ENCODE data around the gene RPS6KA5. TPM values are rescaled to one million over a fixed set of nuclear protein-coding genes. Genes with fewer than 3 reads are reported as not detected.
"Not testable (repeated sequence)": the region's sequence is repeated elsewhere in the genome, so short reads cannot be mapped to it uniquely, and the experiment has no call there.

RPS6KA5 gene
- total RNA-seq, 2 donors from 2014 or later = 15.2 to 19.2 TPM

- peaks cover 3% of the 10 kb centered on the region for H3K4me1 ChIP-seq
- DNase-seq = no peak
- no peak for TF ChIP-seq CTCF (IDR thresholded peaks at IDR 0.05)
- intact Hi-C loops (cut with DNase I) = no loop called here
- H3K36me3 ChIP-seq = no peaks in the 10 kb centered on the region
- no peak overlapping the region for H3K9ac ChIP-seq (ENCODE audit: low read depth in 2 of 2, low read length in 2 of 2)
- no peaks in the 10 kb centered on the region for H3K27me3 ChIP-seq
- no peaks in the 10 kb centered on the region for H3K9me3 ChIP-seq
- no peak overlapping the region for H3K4me3 ChIP-seq
- no peak overlapping the region for H3K27ac ChIP-seq
Measured at GRCh38 chr14:90985601-90986242, 74.7 kb downstream of the RPS6KA5 start.

DNA sequence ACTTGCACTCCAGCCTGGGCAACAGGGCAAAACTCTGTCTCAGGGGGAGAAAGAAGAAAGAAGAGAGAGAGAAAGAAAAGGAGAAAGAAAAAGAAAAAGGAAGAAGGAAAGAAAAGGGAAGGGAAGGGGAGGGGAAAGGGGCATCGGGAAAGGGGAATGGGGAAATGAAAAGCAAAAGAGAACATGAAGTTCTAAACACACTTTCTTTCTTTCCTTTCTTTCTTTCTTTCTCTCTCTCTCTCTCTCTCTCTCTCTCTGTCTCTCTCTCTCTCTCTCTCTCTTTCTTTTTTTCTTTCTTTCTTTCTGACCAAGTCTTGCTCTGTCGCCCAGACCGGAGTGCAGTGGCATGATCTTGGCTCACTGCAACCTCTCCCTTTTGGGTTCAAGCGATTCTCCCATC is 76.9 kb downstream of the RPS6KA5 start:
- no peaks in the 10 kb centered on the region for H3K27me3 ChIP-seq
- intact Hi-C loops (cut with DNase I) = no loop called here
- no peak overlapping the region for H3K4me3 ChIP-seq
- no peak for TF ChIP-seq CTCF (IDR thresholded peaks at IDR 0.05)
- DNase-seq = no peak
- no peak overlapping the region for H3K9ac ChIP-seq (ENCODE audit: low read depth in 2 of 2, low read length in 2 of 2)
- no peaks in the 10 kb centered on the region for H3K9me3 ChIP-seq
- H3K36me3 ChIP-seq = no peaks in the 10 kb centered on the region
- H3K27ac ChIP-seq = no peak overlapping the region
- H3K4me1 ChIP-seq = peaks cover 3% of the 10 kb centered on the region

DNA sequence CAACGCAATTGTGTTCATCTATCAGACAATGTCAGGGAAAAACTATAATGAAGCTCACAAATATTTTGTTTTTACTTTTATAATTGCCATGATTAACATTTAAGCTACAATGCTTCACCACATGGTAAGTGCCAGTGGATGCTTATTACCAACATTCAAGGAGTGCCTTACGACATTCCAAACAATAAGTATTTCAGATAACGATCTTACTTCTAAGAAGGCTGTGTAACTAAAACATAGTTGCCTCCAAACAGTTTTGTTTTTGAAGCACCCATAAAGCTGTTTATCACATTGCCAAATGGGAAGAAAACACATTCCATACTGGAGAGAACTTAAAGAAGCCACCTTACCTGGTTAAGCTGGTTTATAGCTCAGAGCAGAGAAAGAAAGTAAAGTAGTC is 78.8 kb downstream of the RPS6KA5 start:
- Histone ChIP-seq H3K4me3 (no peak overlapping the region), H3K9ac (ENCODE audit: low read depth in 2 of 2, low read length in 2 of 2) (no peak overlapping the region), H3K9me3 (no peaks in the 10 kb centered on the region), H3K36me3 (no peaks in the 10 kb centered on the region), H3K27me3 (no peaks in the 10 kb centered on the region), H3K4me1 (peaks cover 3% of the 10 kb centered on the region), H3K27ac (no peak overlapping the region)
- intact Hi-C loops (cut with DNase I) = no loop called here
- no peak for TF ChIP-seq CTCF (IDR thresholded peaks at IDR 0.05)
- no peak for DNase-seq

- H3K9ac ChIP-seq (ENCODE audit: low read depth in 2 of 2, low read length in 2 of 2); H3K9me3 ChIP-seq; H3K4me1 ChIP-seq; H3K4me3 ChIP-seq; intact Hi-C loops (cut with DNase I); H3K36me3 ChIP-seq; H3K27me3 ChIP-seq: not testable (repeated sequence)
- H3K27ac ChIP-seq = peak overlapping the region; percentile 33
- DNase-seq = peak; percentile 56
Measured at GRCh38 chr14:90980636-90981035, 79.8 kb downstream of the RPS6KA5 start.

GRCh38 chr14:90979515-90979914 is 80.9 kb downstream of the RPS6KA5 start:
- intact Hi-C loops (cut with DNase I) = no loop called here

More at GRCh38 chr14:90979515-90979914, 80.9 kb downstream of the RPS6KA5 start:
- H3K27me3 ChIP-seq = no peaks in the 10 kb centered on the region
- no peak overlapping the region for H3K4me3 ChIP-seq
- H3K9ac ChIP-seq (ENCODE audit: low read depth in 2 of 2, low read length in 2 of 2) = no peak overlapping the region
- no peaks in the 10 kb centered on the region for H3K36me3 ChIP-seq
- no peak for TF ChIP-seq CTCF (IDR thresholded peaks at IDR 0.05)
- no peak overlapping the region for H3K27ac ChIP-seq
- H3K4me1 ChIP-seq = peaks cover 3% of the 10 kb centered on the region
- no peaks in the 10 kb centered on the region for H3K9me3 ChIP-seq
- no peak for DNase-seq

All from colonic mucosa (tissue), 4 donors.